ENCODE results near the gene TMED4.
"Not testable (repeated sequence)": the region's sequence is repeated elsewhere in the genome, so short reads cannot be mapped to it uniquely, and the experiment has no call there.

The TMED4 gene

GRCh38 chr7:44568771-44569560, 13.1 kb downstream of the TMED4 start:
- no peak for DNase-seq (ENCODE audit: low spot score)

- no peak for DNase-seq (ENCODE audit: low spot score)
Observed at GRCh38 chr7:44567884-44568283, 14.1 kb downstream of the TMED4 start.

GRCh38 chr7:44566680-44567079, 15.4 kb downstream of the TMED4 start:
- no peak for DNase-seq (ENCODE audit: low spot score)

- no peak for DNase-seq (ENCODE audit: low spot score)
Observed at GRCh38 chr7:44565795-44566559, 16.1 kb downstream of the TMED4 start.

- peak; percentile 68 for DNase-seq (ENCODE audit: low spot score)
Observed at GRCh38 chr7:44565097-44565794, 16.8 kb downstream of the TMED4 start.

GRCh38 chr7:44564606-44565005, 17.4 kb downstream of the TMED4 start:
- DNase-seq (ENCODE audit: low spot score): no peak

GRCh38 chr7:44563171-44563679, 18.8 kb downstream of the TMED4 start:
- no peak for DNase-seq (ENCODE audit: low spot score)

GRCh38 chr7:44562622-44562962, 19.4 kb downstream of the TMED4 start:
- not testable (repeated sequence) for DNase-seq (ENCODE audit: low spot score)

- DNase-seq (ENCODE audit: low spot score): peak; percentile 28
Observed at GRCh38 chr7:44561962-44562621, 19.9 kb downstream of the TMED4 start.

GRCh38 chr7:44561481-44561880, 20.6 kb downstream of the TMED4 start:
- no peak for DNase-seq (ENCODE audit: low spot score)

- DNase-seq (ENCODE audit: low spot score): no peak
Observed at GRCh38 chr7:44559485-44559884, 22.5 kb downstream of the TMED4 start.

GRCh38 chr7:44557485-44557884, 24.5 kb downstream of the TMED4 start:
- no peak for DNase-seq (ENCODE audit: low spot score)

- DNase-seq (ENCODE audit: low spot score): no peak
Observed at GRCh38 chr7:44555350-44555749, 26.7 kb downstream of the TMED4 start.

- DNase-seq (ENCODE audit: low spot score): not testable (repeated sequence)
Observed at GRCh38 chr7:44552473-44553005, 29.5 kb downstream of the TMED4 start.

- DNase-seq (ENCODE audit: low spot score): no peak
Observed at GRCh38 chr7:44549457-44549856, 32.6 kb downstream of the TMED4 start.

- DNase-seq (ENCODE audit: low spot score): no peak
Observed at GRCh38 chr7:44548893-44549292, 33.1 kb downstream of the TMED4 start.

- DNase-seq (ENCODE audit: low spot score): no peak
Observed at GRCh38 chr7:44547536-44548231, 34.3 kb downstream of the TMED4 start.

GRCh38 chr7:44541876-44542610, 40.0 kb downstream of the TMED4 start:
- DNase-seq (ENCODE audit: low spot score): peak; percentile 26

- peak; percentile 96 for DNase-seq (ENCODE audit: low spot score)
Observed at GRCh38 chr7:44541028-44541869, 40.8 kb downstream of the TMED4 start, which contains the start of gene NPC1L1. Gene NPC1L1, minus strand, starts transcription at chr7:44541330. Its CDS starts 71 bp downstream, at chr7:44541259.
